Activated T-cell treated with anti-CD3 and anti-CD28 coated beads, Interleukin-2, amount 50 U/mL, for 24 hours (primary cell): ENCODE measurements around the gene RASSF7.

Experiments used
- DNase-seq: peaks from one replicate; pipeline ENCODE4 v3.0.0-alpha.2; 2020
- H3K27ac Mint-ChIP-seq: 2 replicates; pipeline ENCODE4 v1.8.0; 2020; ENCODE audit warnings: mild to moderate bottlenecking, mixed read lengths
- H3K27me3 Mint-ChIP-seq: 2 replicates; pipeline ENCODE4 v1.8.0; 2020; ENCODE audit warnings: mixed read lengths
- H3K36me3 Mint-ChIP-seq: 2 replicates; pipeline ENCODE4 v1.8.0; 2020; ENCODE audit warnings: low read depth, mixed read lengths
- H3K4me1 Mint-ChIP-seq: 2 replicates; pipeline ENCODE4 v1.8.0; 2020; ENCODE audit warnings: low read depth, mixed read lengths
- H3K4me3 Mint-ChIP-seq: 2 replicates; pipeline ENCODE4 v1.8.0; 2020; ENCODE audit warnings: mild to moderate bottlenecking, moderate library complexity, mixed read lengths
- H3K9me3 Mint-ChIP-seq: 2 replicates; pipeline ENCODE4 v1.8.0; 2020; ENCODE audit warnings: mixed read lengths

The RASSF7 gene

DNA sequence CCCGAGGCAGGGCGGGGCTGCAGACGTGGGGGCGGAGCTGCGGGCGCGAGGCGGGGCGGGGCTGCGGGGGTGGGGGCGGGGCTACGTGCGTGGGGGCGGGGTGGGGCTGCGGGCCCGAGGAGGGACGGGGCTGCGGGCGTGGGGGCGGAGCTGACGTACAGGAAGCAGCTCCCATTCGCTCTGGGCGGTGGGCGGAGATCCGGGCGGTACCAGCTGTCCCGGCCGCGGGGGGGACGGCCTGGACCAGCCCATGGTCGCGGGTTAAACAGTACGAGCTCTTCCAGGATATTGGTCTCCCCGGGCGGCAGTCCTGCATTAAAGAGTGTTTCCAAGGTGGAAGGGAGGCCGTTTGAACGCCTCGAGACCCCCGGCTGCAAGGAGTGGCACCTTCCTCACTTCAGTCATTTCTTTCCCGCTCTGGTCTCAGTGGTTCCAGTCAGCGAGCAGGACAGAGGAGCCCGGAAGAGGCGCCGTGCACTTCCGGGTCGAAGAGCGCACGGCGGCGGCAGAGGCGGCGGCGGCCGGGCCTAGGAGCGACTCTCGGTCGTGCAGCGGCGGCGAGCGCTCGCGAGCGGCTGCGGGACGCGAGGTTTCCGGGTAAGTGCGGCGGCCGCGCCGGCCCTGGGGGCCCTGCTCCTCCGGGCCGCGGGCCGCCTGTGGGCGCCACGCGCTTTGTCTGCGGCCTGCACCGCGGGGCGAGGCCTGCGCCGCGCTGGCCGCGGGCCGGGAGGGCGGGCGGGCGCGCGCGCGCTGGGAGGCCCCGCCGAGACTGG, 15.4 kb downstream of the RASSF7 start, which contains the start of gene PHRF1:
PHRF1 (plus strand) TSS at position 475 of the 773 bp plus-strand sequence. CDS start 5,043 bp downstream, outside the sequence.
- H3K9me3 Mint-ChIP-seq, result no peaks in the 10 kb centered on the region
- peak within 1 kb of the TSS; percentile 96 for H3K4me3 Mint-ChIP-seq
- H3K27me3 Mint-ChIP-seq, result peaks cover 8% of the 10 kb centered on the region
- H3K36me3 Mint-ChIP-seq, result peaks cover 43% of the 10 kb centered on the region
- H3K27ac Mint-ChIP-seq, result peak within 1 kb of the TSS; percentile 100
- DNase-seq, result peak; percentile 96
- peaks cover 53% of the 10 kb centered on the region for H3K4me1 Mint-ChIP-seq

DNA sequence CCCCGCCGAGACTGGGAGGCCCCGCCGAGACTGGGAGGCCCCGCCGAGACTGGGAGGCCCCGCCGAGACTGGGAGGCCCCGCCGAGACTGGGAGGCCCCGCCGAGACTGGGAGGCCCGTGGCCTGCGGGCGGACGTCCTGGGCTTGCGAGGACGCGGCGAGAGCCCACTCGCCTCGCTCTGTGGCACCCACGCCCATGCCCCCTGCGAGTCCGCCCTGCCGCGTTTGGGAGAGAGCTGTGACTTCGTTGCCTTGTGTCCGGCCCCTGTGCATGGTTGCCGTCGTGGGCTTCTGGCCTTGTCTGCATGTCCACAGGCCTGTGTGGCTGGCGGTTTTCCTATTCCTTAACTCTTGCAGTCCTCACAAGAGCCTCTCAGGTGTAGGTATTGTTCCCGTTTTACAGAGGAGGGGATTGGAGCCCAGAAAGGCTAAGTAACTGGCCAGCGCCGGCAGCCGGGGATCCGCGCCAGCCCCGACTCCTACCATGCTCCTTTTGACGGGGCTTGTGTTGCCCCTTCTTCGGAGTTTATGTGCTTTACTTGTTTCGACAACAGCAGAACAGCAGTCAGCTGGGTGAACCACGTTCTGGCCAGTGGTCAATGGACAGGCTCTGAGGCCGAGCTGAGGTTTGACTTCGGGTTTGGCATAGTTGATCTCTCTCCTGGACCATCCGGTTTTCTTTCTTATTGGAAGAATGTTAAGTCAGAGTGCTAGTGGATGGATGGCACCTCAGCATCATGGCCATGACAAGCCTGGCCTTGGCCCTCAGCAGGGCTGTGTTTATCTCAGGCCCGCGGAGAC, 16.2 kb downstream of the RASSF7 start:
- peaks cover 51% of the 10 kb centered on the region for H3K36me3 Mint-ChIP-seq
- H3K9me3 Mint-ChIP-seq, result no peaks in the 10 kb centered on the region
- H3K4me1 Mint-ChIP-seq, result peaks cover 58% of the 10 kb centered on the region
- peak overlapping the region; percentile 91 for H3K4me3 Mint-ChIP-seq
- H3K27ac Mint-ChIP-seq, result peak overlapping the region; percentile 94
- DNase-seq, result no peak
- H3K27me3 Mint-ChIP-seq, result peaks cover 8% of the 10 kb centered on the region

DNA sequence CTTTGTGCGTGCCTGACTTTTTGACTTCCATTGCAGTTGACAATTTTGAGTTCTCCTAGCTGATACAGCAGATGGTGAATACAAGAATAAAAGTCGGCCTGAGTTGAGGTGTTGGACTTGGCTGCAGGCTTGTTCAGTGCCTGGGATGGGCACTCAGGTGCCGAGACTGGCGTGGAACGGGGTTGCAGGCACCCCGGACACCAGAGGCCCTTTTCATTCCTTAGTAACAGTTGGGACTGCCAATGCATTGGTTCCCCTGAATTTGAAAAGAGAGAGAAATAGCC, 16.8 kb downstream of the RASSF7 start:
- peaks cover 58% of the 10 kb centered on the region for H3K4me1 Mint-ChIP-seq
- peaks cover 56% of the 10 kb centered on the region for H3K36me3 Mint-ChIP-seq
- H3K27ac Mint-ChIP-seq, result peak overlapping the region; percentile 94
- no peaks in the 10 kb centered on the region for H3K9me3 Mint-ChIP-seq
- H3K27me3 Mint-ChIP-seq, result peaks cover 8% of the 10 kb centered on the region
- peak overlapping the region; percentile 91 for H3K4me3 Mint-ChIP-seq
- DNase-seq, result no peak

DNA sequence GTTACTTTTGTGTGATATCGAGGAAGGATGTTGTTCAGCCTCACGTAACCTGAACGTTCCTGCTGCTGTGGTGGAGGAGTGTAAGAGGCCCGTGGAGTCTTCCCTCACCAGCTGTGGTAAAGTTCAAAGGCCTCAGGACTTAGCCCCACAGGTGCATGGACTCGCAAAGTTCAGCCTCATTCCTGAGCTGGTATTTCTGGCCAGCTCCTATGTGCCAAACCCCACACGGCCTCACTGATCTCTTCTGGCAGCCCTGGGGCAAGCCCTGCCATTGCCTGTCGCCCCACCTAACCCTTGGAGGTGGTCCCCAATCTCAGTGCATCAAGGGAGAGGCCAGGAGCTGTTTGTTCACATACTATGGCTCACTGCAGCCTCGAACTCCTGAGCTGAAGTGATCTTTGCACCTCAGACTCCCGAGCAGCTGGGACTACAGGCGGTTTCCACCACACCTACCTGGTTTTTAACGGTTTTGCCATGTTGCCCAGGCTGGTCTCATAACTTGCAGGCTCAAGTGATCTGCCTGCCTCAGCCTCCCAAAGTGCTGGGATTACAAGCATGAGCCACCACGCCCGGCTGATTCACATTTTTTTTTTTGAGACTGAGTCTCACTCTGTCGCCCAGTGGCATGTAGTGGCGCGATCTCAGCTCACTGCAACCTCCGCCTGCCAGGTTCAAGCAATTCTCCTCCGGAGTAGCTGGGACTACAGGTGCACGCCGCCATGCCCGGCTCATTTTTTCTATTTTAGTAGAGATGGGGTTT, 17.7 kb downstream of the RASSF7 start:
- Mint-ChIP-seq H3K36me3 (peaks cover 64% of the 10 kb centered on the region), H3K4me1 (peaks cover 56% of the 10 kb centered on the region)

DNA sequence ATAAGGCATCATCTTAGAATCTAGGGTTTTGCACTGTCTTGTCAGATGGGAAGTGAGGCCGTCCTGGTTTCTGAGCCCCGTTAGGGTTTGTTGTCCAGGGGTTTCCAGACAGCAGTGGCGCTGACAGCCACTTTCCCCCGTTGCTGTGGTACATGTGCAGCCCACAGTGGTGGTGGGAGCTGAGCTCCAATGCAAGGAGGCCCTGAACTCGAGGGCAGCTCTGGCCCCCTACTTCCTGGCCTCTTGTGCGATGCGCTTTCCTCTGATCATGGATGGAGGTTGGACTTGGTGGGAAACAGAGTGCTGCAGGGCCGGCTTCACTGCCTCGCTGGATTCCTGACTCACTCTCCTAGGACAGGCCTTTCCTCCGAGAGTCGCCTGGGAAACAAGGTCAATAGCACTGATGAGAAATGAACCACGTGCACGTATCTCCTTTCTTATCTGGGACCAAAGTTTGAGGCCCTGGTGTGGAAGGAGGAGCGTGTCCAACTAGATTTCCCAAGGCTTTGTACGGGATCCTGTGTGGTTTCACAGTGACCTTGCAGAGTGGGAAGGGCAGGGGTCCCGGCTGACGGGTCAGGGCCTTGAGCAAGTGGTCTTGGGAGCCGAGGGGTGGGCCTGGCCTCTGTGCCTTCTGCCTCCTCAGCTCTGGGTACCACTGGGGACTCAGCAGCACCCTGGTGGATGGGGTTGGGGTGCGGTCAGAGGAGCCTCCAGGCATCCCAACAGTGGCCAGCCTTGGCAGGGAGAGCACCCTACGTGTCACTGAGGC, 19.2 kb downstream of the RASSF7 start:
- Mint-ChIP-seq H3K4me1 (peaks cover 46% of the 10 kb centered on the region), H3K27me3 (peaks cover 3% of the 10 kb centered on the region), H3K4me3 (peak overlapping the region; percentile 15), H3K27ac (peak overlapping the region; percentile 94), H3K36me3 (peaks cover 74% of the 10 kb centered on the region), H3K9me3 (no peaks in the 10 kb centered on the region)
- DNase-seq, result no peak

More for the DNA sequence above, 17.7 kb downstream of the RASSF7 start:
- peaks cover 8% of the 10 kb centered on the region for H3K27me3 Mint-ChIP-seq
- no peaks in the 10 kb centered on the region for H3K9me3 Mint-ChIP-seq
- H3K27ac Mint-ChIP-seq, result peak overlapping the region; percentile 94
- no peak for DNase-seq
- H3K4me3 Mint-ChIP-seq, result peak overlapping the region; percentile 91

DNA sequence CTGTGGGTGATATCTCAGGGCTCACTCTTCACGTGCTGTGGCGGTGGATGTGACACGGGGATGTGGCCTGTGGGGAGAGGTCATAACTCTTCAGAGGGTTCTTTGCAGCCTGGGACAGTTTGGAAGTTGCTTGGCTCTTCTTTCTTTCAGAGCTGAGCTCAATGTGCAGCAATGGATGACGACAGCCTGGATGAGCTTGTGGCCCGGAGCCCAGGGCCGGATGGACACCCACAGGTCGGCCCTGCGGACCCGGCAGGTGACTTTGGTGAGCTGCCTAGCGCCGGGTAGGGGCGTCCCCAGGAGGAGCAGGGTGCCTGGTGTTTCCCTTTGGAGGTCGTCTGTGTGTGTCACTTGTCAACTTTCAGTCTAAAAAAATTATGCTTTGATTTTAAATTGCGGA, 20.6 kb downstream of the RASSF7 start:
- Mint-ChIP-seq H3K4me1 (peaks cover 48% of the 10 kb centered on the region), H3K27ac (peak overlapping the region; percentile 74), H3K36me3 (peaks cover 76% of the 10 kb centered on the region), H3K4me3 (no peak overlapping the region), H3K27me3 (no peaks in the 10 kb centered on the region), H3K9me3 (no peaks in the 10 kb centered on the region)
- DNase-seq, result no peak

DNA sequence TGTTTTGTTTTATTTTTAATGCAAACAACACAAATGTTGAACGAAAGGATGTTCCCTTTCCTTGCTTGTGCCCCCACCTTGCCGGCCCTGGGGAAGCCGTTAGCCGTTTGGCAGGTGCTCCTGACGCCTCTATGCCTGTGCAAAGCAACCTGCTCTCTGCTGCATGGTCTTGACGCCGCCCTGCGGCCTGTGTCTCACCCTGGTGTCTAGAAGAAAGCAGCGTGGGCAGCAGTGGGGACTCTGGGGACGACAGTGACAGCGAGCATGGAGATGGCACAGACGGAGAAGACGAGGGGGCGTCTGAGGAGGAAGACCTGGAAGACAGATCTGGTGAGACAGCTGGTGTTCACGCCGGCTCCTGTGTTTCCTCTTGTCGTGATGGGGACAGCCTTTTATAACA, 21.0 kb downstream of the RASSF7 start:
- Mint-ChIP-seq H3K27ac (peak overlapping the region; percentile 74), H3K36me3 (peaks cover 80% of the 10 kb centered on the region), H3K4me1 (peaks cover 52% of the 10 kb centered on the region), H3K27me3 (no peaks in the 10 kb centered on the region), H3K9me3 (no peaks in the 10 kb centered on the region), H3K4me3 (no peak overlapping the region)
- no peak for DNase-seq

DNA sequence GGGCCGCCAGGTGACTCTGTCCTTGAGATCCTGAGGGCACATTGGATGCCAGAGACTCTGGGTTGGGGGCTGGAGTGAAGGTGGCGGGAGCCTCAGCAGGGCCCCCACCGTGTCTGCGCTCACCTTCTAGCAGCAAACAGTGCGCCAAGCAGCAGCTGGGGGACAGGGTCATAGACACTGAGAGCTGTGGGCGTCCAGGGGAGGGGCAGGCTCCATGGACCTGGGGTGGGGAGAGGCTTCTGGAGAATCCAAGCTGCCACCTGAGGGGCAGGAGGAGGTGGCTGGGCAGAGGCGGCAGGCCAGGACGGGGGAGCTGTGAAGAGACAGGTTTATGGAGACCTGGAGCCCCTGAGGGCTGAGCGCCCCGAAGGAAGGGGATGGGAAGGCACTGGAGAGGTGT, 23.5 kb downstream of the RASSF7 start:
- Mint-ChIP-seq H3K36me3 (peaks cover 82% of the 10 kb centered on the region), H3K27ac (peak overlapping the region; percentile 68), H3K9me3 (no peaks in the 10 kb centered on the region)

DNA sequence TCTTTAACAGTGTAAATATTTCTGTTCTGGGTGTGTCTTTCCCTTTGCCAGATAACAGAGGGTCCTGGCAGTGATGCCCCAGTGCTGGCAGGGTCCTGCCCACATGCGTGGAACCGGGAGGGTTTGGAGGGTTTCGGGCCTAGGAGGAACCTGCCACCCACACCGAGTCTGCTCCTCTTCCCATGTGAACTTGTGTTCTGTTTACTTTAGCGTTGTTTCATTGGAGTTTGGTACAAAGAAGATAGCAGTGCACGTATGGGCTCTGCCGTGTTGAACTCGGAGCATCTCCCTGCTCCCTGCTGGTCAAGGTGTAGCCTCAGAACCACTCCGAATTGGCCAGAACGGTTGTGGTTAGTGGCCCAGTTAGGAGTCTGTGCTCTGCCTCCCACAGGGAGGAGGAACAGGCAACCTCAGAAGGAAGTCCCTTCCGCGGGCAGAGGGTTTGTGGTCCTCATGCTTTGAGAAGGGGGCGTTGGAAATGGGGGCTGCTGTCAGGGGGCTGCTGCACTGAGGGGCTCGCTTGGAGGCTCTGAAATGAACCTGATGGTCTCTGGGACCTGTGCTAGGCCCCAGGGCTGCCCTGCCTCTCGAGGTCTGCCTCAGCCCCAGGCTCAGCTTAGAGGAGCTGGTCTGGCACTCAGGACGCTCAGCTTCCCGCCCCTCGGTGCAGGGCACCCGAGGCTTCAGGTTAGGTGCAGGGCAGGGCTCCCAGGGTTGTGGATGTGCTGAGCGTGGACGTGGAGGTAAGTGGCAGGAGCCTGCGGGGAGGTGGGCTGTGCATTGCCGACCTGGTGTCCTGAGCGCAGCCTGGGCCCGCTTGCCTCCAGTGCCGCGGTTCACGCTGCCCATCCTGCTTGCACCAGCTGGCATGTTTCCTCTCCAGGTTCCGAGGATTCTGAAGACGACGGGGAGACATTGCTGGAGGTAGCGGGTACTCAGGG, 25.9 kb downstream of the RASSF7 start:
- H3K27me3 Mint-ChIP-seq, result no peaks in the 10 kb centered on the region
- no peaks in the 10 kb centered on the region for H3K9me3 Mint-ChIP-seq
- peaks cover 84% of the 10 kb centered on the region for H3K36me3 Mint-ChIP-seq
- no peak for DNase-seq
- H3K4me1 Mint-ChIP-seq, result peaks cover 33% of the 10 kb centered on the region
- peak overlapping the region; percentile 96 for H3K27ac Mint-ChIP-seq
- H3K4me3 Mint-ChIP-seq, result no peak overlapping the region

More for the DNA sequence above, 23.5 kb downstream of the RASSF7 start:
- DNase-seq, result no peak
- no peak overlapping the region for H3K4me3 Mint-ChIP-seq
- no peaks in the 10 kb centered on the region for H3K27me3 Mint-ChIP-seq
- H3K4me1 Mint-ChIP-seq, result peaks cover 51% of the 10 kb centered on the region

DNA sequence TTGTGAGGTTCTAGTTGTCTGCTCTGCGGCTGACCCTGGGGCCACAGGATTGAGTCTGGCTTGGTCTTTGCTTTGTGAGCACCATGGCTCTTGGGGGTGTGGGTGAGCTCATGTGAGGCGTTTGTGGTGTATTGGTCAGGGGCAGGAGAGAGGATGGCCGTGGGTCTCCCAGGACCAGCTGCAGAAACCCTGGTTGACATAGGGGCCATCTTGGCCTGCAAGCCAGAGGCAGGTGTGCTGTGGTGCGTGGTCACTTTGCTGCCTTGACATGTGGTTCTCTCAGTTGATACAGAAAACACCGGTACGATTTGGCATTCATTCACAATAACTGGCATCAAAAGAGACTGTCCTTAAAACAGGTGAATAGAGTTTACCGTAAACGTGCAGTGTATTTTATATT, 26.8 kb downstream of the RASSF7 start:
- H3K27ac Mint-ChIP-seq, result peak overlapping the region; percentile 96
- no peak for DNase-seq
- no peaks in the 10 kb centered on the region for H3K9me3 Mint-ChIP-seq
- H3K36me3 Mint-ChIP-seq, result peaks cover 84% of the 10 kb centered on the region
- peaks cover 31% of the 10 kb centered on the region for H3K4me1 Mint-ChIP-seq
- H3K27me3 Mint-ChIP-seq, result no peaks in the 10 kb centered on the region
- H3K4me3 Mint-ChIP-seq, result peak overlapping the region; percentile 61

DNA sequence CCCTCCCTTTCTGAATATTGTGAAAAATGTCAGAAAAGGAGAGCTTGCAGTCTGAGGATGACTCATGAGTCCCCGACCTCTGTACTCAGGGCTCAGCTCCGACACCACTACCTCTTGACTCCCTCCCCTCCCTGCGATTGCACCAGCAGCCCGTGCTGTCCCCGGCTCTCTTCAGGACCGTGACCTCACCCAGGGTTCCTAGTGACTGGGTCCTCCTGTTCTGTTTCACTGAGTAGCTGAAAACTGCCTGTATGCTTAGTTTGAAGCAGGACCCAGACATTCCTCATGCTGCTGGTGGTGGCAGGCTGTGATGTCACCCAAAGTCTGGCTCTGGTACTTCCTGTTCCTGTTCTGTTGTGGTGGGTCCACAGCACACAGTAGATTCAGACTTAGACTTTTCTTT, 27.2 kb downstream of the RASSF7 start:
- H3K9me3 Mint-ChIP-seq, result no peaks in the 10 kb centered on the region
- H3K36me3 Mint-ChIP-seq, result peaks cover 85% of the 10 kb centered on the region
- H3K27me3 Mint-ChIP-seq, result no peaks in the 10 kb centered on the region
- peak overlapping the region; percentile 61 for H3K4me3 Mint-ChIP-seq
- H3K4me1 Mint-ChIP-seq, result peaks cover 31% of the 10 kb centered on the region
- DNase-seq, result peak; percentile 81
- peak overlapping the region; percentile 96 for H3K27ac Mint-ChIP-seq

DNA sequence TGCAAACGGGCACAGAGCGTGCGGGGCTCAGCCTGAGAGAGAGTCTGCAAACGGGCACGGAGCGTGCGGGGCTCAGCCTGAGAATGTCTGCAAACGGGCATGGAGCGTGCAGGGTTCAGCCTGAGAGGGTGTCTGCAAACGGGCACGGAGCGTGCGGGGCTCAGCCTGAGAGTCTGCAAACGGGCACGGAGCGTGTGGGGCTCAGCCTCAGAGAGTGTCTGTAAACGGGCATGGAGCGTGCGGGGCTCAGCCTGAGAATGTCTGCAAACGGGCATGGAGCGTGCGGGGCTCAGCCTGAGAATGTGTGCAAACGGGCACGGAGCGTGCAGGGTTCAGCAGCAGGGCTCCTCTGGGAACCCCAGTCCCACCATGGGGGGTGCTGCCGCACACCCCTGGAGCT, 29.0 kb downstream of the RASSF7 start:
- H3K4me3 Mint-ChIP-seq, result no peak overlapping the region
- no peaks in the 10 kb centered on the region for H3K27me3 Mint-ChIP-seq
- peaks cover 88% of the 10 kb centered on the region for H3K36me3 Mint-ChIP-seq
- no peak for DNase-seq
- no peaks in the 10 kb centered on the region for H3K9me3 Mint-ChIP-seq
- peaks cover 35% of the 10 kb centered on the region for H3K4me1 Mint-ChIP-seq
- H3K27ac Mint-ChIP-seq, result peak overlapping the region; percentile 61

DNA sequence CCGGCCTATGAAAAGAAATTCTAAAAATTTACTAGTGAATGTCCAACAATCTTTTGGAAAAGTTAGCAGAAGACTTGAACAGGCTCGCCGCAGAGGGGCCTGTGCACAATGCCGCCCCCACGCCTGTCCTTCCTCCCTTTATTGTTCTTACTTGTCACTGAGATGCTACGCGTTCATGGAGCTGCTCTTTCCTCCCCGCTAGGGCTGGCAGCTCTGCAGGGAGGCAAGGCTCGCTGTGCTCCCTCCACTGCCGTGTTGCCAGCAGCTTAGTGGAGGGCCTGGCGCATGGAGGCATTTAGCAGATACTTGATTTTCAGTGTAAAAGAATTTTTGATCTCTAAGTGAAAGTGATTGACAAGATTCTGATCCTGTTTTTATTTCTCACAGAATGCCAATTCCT, 30.2 kb downstream of the RASSF7 start:
- Mint-ChIP-seq H3K4me3 (no peak overlapping the region), H3K27ac (no peak overlapping the region), H3K9me3 (no peaks in the 10 kb centered on the region), H3K4me1 (peaks cover 38% of the 10 kb centered on the region), H3K36me3 (peaks cover 99% of the 10 kb centered on the region), H3K27me3 (no peaks in the 10 kb centered on the region)
- no peak for DNase-seq
